ENCODE measurements around the gene MAGI3.

GRCh38 chr1:113641396-113641795 is 251.1 kb downstream of the MAGI3 start:
- TF ChIP-seq CTCF (IDR thresholded peaks at IDR 0.05) = no peak
- TF ChIP-seq POLR2A (IDR thresholded peaks at IDR 0.05) = no peak
- no peak for TF ChIP-seq POLR2AphosphoS5 (IDR thresholded peaks at IDR 0.05)
- TF ChIP-seq EP300 (IDR thresholded peaks at IDR 0.05) = no peak

Data from stomach (tissue), 4 donors.